NCI-H146 (cell line): ENCODE measurements around the gene CENPO.
A peak's percentile ranks its signal among the peaks of the same experiment; 100 is the strongest.
"Not testable (repeated sequence)": the region's sequence is repeated elsewhere in the genome, so short reads cannot be mapped to it uniquely, and the experiment has no call there.

Experiments
- DNase-seq: peaks from one replicate; lab custom pipeline; 2025; lab: John Stamatoyannopoulos, UW

CENPO gene

DNA sequence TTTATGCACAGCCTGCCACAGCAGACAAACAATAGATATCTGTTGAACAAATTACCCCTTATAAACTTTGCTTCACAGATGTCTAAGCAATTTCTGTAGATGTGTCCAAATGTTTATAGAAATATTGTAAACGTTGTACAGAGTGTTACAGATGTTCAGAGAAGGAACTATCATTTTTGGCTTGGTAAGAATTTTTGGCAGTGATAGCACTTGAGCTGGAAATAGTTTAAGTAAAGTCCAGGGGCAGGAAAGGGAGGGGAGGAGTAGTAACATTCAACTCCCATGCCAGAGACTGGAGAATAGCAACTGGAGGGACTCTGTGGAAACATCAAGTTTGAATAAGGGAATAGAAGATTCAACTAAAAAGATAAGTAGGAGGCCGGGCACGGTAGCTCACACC lies 4.4 kb upstream of the CENPO start:
- no peak for DNase-seq

DNA sequence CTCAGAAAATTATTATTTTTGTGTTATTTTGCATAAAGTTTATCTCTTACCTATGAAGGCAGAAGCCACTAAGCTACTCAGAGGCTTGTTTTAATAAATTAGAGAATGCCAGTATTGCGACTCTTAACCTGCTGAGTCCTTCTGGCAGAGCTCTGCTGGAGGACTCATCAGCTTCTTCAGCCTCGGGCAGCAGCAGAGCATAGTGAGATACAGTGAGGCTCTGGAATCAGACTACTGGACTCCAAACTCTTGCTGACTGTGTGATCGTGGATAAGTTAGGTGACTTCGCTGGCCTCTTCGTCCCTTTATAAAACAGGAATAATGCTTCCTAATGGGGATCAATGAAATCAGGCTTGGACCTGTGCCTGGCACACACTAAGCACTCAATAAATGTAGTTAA lies 1.8 kb upstream of the CENPO start:
- no peak for DNase-seq

DNA sequence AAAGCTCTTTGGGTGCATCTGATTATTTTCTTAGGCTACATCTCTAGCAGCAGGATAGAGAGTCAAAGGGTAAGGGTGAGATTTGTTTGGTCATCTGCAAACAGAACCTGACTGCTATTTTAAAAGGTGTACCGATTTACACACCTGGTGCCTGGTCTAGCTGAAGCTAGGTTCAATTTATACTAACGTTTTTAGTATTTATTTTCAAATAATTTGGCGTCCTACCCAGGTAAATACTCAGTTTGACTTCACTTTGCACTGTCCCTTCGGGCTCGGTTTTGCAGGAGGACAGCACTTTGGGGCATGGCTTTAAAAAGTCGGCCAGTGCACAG lies 717 bp upstream of the CENPO start:
- no peak for DNase-seq

DNA sequence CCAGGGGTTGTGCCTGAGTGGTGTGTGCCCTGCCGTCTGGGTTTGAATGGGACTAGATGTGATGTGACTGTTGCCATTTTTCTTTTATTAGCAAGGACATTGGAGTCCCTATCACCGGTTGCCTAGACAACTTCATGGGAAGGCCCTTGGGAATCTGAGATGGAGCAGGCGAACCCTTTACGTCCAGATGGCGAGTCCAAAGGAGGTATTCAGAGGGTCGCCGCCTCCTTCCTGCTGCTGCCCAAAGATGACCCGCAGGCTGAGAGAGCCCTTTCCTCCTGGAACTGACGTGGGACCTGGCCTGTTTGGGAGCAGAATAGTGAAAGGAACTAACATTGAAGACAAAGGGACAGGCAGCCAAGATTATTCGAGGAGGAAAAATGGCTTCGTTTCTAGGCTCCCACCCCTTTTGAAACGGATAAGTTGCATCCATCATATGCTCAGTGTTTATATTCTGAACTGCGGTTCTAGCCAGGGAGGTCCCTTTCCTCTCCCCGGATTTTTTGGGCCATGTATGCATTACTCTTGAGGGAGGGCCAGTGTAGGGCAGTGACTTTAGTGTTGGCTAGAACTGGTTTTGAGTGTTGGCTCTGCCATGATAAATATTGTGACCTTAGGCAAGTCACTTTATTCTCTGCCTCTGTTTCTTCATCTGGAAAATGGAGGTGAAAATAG lies 673 bp downstream of the CENPO start:
- DNase-seq, result peak; percentile 61

DNA sequence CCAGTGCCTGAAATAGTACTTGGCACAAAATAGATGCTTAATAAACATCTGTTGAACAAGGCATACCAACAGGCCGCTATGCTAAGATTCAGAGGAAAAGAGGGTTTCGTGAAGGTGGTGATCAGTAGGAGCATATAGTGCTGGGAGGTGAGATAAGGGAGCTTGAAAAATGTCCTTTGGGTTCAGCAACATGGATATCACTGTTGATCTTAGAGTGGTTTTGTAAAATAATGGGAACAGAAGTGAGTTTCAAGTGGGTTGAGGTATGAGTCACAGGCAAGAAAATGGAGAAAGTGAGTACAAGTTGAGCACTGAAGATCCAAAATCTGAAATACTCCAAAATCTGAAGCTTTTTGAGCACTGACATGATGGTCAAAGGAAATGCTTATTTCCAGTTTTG lies 4.4 kb downstream of the CENPO start:
- no peak for DNase-seq

DNA sequence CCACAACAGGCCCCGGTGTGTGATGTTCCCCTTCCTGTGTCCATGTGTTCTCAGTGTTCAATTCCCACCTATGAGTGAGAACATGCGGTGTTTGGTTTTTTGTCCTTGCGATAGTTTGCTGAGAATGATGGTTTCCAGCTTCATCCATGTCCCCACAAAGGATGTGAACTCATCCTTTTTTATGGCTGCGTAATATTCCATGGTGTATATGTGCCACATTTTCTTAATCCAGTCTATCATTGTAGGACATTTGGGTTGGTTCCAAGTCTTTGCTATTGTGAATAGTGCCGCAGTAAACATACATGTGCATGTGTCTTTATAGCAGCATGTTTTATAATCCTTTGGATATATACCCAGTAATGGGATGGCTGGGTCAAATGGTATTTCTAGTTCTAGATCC lies 7.3 kb downstream of the CENPO start:
- not testable (repeated sequence) for DNase-seq

DNA sequence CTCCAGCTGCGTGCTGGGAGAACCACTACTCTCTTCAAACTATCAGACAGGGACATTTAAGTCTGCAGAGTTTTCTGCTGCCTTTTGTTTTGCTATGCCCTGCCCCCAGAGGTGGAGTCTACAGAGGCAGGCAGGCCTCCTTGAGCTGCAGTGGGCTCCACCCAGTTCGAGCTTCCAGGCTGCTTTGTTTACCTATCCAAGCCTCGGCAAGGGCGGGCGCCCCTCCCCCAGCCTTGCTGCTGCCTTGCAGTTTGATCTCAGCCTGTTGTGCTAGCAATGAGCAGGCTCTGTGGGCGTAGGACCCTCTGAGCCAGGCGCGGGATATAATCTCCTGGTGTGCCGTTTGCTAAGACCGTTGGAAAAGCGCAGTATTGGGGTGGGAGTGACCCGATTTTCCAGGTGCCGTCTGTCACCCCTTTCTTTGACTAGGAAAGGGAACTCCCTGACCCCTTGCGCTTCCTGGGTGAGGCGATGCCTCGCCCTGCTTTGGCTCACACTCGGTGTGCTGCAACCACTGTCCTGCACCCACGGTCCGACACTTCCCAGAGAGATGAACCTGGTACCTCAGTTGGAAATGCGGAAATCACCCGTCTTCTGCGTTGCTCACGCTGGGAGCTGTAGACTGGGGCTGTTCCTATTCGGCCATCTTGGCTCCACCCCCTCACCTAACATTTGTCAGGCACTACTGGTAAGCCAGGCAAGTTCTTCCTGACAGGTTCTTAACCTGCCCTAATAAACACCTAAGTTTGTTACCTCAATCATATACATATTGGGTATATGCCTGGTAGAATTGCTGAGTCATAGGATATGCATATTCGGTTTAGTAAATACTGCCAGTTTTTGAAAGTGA lies 12.8 kb downstream of the CENPO start:
- DNase-seq, result not testable (repeated sequence)

DNA sequence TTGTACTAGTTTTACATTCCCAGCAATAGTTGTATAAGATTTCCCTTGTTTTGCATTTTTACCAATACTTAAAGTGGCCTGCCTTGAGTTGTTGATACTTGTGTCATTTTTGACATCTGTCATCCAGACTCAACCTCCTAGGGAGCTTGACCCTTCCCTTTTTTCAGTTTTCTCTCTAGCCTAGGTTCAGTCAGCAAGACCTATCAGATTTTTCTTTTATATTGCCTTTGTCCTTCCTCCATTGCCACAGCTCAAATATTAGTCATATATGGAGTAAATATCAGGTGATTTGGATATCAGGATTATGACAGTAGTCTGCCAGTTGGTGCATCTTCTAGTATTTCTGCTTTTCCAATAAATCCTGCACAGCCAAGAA lies 13.4 kb downstream of the CENPO start:
- no peak for DNase-seq

DNA sequence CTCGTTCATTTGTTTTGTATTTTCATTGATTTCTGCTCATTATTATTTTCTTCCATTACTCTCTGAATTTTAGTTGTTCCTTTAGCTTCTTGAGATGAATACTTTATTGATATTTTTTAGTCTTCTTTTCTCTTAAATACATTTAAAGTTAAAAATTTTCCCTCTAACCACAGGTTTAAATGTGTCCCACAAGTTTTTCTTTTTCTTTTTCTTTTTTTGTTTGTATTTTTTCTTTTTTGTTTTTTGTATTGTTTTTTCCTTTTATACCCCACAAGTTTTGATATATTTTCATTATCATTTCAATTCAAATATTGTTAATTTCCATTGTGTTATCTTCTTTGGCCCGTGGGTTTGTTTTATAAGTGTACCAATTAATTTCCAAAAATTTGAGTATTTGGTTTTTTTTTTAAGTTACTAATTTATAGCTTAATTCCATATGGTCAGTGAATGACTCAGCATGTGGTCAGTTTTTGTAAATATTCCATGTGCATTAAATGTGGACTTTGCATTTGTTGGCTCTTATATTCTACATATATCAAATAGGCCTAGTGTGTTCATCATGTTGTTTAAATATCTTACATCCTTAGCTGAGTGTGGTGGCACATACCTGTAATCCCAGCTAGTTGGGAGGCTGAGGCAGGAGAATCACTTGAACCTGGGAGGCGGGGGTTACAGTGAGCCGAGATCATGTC lies 16.2 kb downstream of the CENPO start:
- DNase-seq, result no peak

DNA sequence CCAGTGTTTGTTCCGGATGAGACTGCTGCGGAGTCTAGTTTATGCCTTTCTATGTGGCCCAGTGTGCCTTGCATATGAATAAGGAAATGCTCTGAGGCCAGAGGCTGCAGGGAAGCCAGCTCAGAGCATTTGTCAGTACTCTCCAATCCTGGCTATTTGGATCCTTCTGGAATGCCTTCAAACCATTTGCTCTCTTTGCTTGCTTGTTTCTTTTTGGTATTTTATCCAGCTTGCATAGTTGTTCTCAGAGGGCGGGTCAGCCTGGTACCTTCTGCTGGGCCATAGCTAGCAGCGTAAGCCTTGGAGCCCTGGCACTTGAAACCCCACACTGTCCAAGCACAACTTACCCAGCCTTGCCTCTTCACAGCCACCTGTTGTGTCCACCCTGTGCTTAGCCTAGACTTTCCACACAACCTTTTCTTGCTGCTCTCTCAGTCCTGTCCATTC lies 20.5 kb downstream of the CENPO start:
- DNase-seq, result no peak

DNA sequence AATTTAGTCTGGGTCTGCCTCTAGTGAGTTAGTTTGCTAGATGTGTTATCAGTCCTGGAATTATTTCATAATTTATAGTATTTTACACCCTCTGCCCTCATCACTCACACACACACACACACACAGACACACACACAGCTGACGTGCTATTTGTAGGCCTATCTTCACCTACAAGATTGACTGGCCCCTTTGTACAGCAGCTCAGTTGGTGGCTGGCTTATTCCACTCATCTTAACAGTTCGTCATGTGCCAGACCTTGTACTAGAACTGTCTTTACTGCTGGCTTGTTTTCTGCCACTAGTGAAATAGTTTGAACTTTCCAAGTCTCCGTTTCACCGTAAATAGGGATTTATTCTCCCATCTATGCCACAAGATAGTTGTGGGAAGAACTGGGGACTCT lies 21.3 kb downstream of the CENPO start:
- no peak for DNase-seq

DNA sequence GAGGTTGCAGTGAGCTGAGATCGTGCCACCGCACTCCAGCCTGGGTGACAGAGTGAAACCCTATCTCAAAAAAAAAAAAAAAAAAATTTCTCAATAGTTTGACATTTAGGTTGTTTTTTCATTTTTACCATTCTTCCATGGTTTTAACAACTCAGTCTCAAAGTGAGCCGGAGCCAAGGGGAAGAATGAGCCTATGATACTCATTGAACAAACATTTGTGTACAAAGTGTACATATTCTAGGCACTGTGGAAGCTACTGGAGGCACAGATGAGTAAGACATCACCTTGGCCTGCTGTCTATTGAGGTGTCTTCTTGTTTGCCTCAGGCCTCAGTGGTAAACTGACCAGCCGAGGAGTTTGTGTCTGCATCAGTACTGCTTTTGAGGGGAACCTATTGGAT lies 21.9 kb downstream of the CENPO start:
- DNase-seq, result no peak

DNA sequence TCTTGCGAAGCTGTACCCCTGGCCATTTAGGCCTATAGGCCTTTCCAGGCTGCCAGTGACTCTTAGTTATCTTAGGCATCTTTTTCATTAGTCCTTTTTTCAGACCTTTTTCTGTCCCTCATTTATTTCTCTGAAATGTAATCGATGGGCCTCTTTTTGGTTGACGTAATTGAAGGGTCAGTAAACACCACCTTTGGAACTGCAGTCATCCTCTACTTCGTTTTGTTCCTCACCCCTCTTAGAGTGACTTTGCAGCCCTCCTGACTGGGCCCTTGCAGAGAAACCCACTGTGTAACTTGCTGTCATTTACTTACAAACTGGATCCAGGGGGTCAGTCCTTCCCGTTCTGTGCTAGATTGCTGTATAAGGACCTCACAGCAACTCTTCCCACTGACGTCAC lies 23.2 kb downstream of the CENPO start:
- no peak for DNase-seq

DNA sequence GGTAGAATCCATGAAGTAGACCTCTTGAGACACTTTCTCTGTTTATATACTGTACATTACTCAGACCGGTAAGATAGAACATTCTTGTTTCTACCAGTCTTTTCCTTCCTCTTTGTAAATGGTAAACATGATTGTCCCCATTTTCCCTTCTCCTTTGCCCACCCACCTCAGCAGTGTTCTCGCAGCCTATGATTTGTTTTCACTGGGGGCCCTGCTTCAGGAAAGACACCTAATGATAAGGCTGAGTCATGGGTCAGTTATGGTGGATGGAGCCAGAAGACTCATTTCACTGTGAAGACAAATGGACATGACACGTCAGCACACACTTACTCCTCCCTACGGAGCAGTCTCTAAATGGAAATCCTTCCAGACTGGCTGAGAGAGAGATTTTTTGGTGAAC lies 23.7 kb downstream of the CENPO start:
- DNase-seq, result no peak

DNA sequence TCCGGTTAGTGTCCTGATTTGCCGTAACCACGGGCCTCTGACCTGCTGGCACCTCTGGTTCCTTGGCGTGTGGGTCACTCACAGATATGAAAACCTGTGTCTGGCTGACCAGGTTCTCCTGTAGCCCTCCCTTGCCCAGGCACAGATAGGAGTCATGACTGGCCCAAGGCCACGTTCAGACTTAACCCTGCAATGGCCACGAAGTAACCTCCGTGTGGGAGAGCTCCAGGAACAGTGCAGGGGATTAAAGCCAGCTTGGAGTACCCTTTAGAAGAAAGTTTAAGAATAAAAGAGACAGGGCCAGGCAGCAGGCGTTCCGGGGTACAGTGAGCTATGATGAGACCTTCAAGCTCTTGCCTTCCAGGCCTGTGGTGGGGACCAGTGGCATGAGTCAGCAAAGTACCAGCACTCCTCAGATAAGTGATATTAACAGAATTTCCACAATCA lies 25.5 kb downstream of the CENPO start:
- DNase-seq, result no peak

DNA sequence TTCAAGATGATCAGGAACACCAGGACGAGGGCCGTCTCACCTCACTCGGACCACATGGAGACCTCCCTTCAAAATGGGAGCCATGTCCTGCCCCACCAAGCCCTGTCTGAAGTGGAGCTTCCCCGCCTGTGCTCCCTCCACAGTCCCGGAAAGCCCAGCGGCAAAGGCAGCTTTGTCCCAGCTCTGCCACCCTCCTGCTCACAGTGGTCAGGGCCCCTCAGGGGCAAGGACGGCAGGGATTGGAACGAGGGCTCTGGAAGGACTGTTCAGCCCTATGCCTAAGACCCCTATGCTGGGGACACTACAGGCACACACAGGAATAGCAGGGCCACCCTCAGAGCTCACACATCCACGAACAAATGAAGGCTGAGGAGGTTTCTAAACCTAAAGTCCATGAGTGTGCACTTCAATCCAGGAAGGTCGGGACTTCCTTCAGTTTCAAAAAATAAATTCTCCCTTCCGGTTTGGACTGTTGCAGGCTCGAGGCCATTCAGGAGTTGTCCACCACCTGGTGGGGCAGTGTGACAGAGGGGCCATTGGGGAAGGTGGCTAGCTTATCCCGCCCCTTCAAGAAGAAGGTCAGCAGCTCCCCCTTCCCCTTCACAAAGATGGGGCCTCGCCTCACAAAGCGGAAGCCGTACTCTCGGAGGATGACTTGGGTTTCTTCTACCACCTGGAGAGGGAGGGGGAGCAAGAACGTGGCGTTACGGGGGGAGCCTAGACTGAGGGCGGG lies 26.4 kb downstream of the CENPO start:
- no peak for DNase-seq

DNA sequence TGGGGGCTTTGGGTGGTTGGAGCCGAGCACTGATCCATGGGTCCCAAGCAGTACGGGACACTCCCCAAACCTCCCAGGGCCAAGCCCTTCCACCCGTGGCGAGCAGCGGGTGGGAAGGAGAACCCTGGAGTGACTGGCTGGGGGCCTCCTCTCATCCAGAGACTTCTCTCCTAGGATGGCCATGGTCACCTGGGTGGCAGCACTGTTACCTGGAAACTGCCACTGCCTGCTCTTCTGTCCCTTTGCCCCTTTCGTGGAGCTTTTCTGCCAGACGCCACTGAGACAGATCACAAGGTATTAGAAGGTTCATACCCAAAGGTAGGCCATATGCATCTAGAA lies 26.9 kb downstream of the CENPO start:
- no peak for DNase-seq

DNA sequence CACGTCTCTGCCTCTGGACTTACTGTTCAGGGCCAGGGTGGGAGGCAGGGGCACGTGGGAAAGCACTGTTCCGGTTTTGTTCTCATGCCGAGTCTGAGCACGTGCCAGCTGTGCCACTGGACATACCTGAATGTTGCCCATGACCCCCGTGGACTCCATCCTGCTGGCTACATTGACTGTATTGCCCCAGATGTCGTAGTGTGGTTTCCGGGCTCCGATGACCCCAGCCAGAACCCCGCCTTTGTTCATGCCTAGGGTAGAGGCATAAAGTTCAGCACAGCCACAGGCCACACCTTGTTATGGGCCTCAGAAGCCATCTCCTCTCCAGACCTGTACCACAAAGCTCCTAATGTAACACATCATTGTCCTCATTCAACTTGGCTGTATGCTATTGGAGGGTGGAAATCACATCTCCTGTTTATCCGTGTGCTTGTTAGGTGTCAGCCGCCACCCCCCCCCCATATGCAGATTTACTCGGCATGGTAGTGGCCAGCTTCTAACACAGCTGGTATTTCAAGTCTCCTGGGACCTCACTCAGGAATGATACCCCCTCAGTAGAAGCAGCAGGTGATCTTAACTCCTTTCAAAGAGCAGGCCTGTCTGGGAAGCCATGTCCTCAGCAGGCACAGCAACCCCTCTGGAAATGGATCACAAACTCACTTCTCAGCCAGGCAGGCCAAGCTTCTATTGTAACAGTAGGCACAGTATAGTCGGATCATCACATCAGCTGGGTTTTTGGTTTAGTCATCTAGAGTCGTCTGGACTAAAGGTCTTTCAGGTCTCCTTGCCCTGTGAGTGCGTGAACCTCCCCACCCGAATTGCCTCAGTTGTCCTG lies 27.6 kb downstream of the CENPO start:
- DNase-seq, result no peak

DNA sequence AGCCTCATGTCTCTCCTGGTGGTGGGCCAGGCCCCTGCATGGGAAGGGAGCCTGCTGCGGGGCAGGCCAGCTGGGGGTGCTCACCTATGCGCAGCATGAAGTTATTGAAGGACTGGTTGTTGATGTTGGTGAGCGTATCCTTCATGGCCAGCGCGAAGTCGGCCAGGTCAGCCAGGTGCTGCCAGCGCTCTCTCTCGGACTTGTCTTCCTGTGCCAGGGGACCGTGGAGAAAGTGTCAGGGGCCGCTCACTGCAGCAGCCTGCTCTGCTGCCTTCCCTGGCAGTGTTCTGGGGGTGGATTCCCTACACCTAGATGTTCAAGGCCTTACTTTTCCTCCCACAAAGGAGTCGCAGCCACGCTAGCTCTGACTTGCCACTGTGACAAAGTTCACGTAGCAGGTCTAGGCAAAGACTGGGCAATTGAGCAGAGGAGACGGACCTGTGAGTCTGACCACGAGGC lies 28.2 kb downstream of the CENPO start:
- DNase-seq, result no peak

DNA sequence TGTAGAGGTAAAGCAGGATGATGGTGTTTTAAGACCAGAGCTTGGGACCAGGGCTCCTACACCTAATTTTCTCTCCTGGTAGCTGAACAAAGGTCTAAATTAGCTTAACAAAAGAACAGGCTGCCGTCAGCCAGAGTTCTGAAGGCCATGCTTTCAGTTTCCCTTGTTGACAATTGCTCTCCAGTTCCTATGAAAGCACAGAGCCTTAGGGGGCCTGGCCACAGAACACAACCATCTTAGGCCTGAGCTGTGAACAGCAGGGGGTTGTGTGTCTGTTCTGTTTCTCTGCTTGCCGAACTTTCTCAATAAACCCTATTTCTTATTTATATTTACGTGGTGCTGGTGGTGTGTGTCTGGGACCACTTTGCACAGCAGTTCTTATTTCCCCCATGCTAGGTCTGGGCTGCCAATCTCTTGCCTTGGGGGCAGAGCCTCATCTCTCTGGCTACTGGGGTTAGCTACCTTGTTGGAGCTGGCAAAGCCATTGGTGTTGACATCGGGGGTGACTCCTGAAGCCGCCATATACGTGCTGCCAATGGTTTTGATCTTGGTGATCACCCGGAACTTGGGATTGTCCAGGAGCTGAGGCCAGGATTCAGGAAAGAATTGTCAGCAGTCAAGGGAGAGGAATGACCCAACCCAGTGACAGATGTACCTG lies 29.0 kb downstream of the CENPO start:
- DNase-seq, result peak; percentile 82

DNA sequence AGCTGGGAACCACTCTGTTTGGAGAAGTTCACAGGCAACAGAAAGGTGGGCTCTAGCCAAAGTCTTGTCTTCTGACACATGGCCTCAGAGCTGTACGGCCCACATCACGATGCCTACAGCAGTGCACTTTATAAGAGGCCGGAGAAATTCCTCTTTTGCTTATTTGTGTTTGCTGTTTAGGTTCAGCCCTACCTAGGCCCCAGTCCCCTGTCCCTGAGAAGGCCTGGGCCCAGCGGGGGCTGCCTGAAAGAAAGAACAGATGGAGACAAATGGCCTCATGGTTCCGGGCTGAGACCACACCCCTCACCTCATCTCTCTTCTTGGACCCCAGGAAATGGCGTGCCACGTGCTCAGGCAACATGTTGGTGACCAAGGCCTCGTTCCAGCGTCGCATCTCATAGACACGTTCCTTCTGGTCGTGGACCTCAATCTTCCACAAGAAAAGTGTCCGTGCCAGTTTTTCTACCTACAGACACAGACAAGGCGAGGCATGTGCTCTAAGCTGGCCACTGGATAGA lies 30.9 kb downstream of the CENPO start:
- no peak for DNase-seq
